Islet of Langerhans (tissue), 1 donor: Measurements from ENCODE around the gene PSIP1.
"Not testable (repeated sequence)": the region's sequence is repeated elsewhere in the genome, so short reads cannot be mapped to it uniquely, and the experiment has no call there.

Experiments
- FAIRE-seq: peaks from one replicate; lab custom pipeline; 2011; peaks lifted over from hg19 to GRCh38; lab: Jason Lieb, UNC

Gene PSIP1

DNA sequence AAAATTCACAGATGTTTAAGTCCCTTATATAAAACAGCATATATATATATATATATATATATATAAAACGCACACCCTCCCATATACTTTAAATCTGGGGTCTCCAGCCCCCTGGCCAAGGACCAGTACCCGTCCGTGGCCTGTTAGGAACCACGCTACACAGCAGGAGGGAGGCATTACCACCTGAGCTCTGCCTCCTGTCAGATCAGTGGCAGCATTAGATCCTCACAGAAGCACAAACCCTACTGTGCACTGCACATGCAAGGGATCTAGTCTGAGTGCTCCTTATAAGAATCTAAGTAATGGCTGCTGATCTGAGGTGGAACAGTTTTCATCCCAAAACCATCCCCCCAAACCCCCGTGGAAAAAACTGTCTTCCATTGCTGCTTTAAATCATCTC lies 9.0 kb downstream of the PSIP1 start:
- FAIRE-seq, result no peak

DNA sequence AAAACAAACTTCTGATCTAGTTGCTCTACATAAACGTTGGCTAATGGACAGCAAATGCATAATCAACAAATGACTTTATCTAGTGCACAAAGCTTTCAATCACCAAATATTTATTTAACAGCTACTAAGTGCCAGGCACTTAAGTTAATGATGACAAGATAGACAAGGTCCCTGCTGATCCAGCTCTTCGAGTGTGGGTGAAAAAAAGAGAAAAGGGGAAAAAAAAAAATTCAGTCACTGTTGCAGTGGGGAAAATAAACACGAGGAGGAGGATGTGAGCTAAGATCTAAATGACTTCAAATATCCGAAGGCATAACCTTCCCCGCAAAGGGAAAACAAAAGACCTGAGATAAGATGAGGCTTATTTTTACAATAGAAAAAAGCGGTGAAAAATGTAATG lies 9.6 kb downstream of the PSIP1 start:
- FAIRE-seq, result peak; percentile 97

GRCh38 chr9:15499139-15499538 lies 11.6 kb downstream of the PSIP1 start:
- no peak for FAIRE-seq

DNA sequence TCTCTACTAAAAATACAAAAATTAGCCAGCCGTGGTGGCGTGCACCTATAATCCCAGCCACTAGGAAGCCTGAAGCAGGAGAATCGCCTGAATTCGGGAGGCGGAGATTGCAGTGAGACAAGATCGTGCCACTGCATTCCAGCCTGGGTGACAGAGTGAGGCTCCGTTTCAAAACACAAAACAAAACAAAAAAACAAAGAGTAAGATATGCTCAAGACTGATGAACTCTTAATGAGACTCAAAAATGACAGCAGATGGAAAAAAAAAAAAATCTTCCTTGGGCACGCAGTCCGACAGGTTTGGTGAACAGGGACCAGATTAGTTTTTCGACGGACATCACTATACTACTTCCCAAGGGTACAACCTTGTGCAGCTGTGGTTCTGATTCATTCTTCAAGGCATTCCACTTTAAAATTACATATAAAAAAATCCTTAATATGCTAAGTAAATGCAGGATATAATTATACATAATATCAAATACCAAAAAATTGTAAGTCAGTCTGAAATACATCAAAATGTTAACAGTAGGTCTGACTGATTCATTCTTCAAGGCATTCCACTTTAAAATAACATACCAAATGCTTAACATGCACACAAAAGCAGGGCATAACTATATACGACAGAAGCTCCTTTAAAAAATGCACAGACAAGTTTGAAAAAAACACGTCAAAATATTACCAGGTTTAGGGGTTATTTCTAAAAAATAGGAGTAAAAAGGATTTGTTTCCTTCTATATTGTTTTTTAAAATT lies 12.3 kb downstream of the PSIP1 start:
- no peak for FAIRE-seq

DNA sequence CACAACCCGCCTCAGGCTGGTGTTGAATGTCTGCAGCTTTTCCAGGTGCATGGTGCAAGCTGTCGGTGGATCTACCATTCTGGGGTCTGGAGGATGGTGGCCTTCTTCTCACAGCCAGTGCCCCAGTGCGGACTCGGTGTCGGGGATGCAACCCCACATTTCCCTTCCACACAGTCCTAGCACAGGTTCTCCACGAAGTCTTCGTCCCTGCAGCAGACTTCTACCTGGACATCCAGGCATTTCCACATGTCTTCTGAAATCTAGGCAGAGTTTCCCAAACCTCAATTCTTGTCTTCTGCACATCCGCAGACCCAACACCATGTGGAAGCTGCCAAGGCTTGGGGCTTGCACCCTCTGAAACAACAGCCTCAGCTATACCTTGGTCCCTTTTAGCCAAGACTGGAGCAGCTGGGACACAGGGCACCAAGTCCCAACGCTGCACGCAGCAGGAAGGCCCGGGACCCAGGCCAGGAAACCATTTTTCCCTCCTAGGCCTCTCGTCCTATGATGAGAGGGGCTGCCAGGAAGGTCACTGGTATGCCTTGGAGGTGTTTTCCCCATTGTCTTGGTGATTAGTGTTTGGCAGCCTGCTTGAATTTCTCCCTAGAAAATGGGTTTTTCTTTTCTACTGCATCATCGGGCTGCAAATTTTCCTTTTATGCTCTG lies 18.2 kb downstream of the PSIP1 start:
- no peak for FAIRE-seq

GRCh38 chr9:15491950-15492349 lies 18.8 kb downstream of the PSIP1 start:
- no peak for FAIRE-seq

- FAIRE-seq, result peak; percentile 43
Measured at GRCh38 chr9:15485836-15486666, 24.7 kb downstream of the PSIP1 start.

GRCh38 chr9:15484802-15485201 lies 26.0 kb downstream of the PSIP1 start:
- FAIRE-seq, result no peak

DNA sequence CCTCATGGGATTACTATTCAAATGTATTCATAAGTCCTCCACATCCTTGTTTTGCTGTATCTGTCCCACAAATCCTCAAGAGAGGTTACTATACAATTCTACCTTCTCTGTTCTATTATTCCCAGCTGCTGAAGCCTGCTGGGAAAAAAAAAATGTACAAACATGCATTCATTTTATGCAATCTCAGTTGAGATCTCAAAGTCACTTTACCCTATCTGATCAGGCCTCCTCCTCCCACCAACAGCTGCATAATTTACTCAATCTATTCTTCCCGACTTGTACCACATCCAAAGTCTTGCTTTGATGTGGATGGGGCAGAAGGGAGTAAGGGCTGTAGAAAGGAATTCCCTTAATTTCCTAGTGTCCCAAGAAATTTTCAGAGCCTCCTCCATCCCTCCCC lies 28.6 kb downstream of the PSIP1 start:
- no peak for FAIRE-seq

DNA sequence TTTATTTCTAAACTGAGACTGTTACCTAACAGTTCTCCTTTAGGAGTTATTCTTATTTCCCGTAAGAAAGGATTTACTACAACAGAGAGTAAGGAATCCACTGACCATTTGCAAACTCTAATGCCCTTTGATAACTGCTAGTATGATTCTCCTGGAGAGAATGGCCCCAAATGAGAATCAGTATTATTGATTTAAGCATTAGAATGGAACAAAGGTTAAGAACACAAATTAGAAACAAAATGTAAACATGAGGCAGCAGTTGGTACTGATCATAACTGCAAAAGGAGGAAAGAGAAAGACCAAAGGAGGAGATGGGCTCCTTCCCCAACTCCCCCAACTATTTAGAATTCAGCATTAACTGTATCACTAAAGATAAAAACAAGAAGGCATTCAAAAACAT lies 30.7 kb downstream of the PSIP1 start:
- peak; percentile 30 for FAIRE-seq

DNA sequence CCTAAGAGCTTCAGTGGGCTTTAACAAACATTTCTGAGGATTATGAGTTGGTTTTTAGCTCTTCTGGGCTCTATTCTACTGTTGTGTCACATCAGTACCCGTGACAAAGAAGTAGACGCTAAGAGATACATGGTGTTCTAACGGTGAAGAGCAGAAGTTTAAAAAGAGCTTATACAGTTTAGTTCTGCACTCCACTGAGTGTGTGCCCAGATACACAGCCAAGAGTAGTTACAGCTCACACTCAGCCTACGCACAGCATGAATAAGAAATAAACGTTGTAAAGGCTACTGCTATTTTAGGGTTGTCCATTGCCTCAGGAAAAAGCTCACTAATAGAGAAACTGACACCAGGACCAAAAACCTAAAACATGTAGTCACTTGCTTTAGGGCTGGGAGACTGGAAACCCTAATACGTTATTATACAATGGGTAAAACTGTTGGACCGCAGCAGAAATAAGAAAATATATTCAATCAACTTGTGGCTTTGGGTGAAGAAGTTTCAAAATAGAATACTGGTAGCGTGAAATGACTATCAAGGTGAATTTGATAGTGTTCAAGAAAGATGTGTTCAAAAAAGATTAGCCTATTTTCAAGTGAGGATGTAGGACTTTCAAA lies 34.7 kb downstream of the PSIP1 start:
- FAIRE-seq, result no peak

DNA sequence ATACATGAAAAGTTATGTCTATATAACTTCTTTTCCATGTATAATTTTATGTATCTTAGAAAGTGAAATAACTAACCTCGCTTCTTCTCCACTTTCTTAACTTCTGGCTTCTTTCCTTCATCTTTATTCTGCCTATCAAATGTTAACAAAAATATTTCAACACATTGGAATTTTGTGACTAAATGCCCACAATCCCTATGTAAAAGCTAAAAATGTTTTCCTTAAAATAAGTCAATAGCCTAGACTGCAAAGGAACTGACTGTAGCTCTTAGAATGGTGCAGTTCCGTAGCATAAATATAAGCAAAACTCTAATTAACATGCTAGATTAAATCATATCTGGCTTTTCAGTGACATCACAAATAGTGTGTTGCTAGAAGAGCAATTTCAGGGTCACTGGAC lies 40.9 kb downstream of the PSIP1 start:
- no peak for FAIRE-seq

DNA sequence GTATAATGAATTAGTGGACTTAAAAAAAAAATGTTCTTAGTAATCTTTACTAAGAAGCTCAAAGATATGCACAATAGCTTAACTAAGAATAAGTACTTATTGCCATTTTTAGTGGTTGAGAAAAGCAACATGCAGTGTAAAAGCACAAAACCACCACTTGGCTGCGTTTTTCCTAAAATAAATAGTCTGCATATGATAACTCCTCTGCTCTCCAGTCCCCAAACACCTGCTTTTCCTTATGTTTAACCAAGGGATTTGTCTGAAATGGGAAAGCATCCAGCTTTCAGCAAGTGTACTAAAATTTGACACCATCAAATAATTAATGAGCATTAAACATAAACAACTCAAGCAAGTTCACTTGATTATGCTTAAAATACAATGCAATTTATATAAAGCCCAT lies 41.4 kb downstream of the PSIP1 start:
- no peak for FAIRE-seq

DNA sequence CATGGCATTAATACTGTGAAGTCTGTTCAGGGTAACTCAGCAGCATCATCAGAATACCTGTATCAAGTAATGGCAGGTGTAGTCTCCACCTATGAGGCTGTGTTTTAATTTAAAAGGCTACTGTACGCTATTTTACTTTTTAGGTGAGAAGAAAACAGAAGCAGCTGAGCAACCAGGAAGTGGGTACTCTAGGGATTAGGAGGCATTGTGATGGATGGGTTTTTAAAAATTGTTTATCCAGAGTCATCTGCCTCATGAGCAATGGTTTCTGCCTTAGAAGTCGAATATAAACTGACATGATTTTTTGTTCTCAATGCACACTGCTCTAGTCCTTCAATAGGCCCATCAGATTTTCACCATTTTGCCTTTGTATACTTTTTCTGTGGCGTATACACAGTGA lies 42.6 kb downstream of the PSIP1 start:
- FAIRE-seq, result peak; percentile 66

- FAIRE-seq, result no peak
Measured at GRCh38 chr9:15461601-15462000, 49.2 kb downstream of the PSIP1 start.

- FAIRE-seq, result no peak
Measured at GRCh38 chr9:15461056-15461455, 49.7 kb downstream of the PSIP1 start.

GRCh38 chr9:15453956-15454355 lies 56.8 kb downstream of the PSIP1 start:
- no peak for FAIRE-seq

GRCh38 chr9:15444141-15444540 lies 66.6 kb downstream of the PSIP1 start:
- FAIRE-seq, result no peak

DNA sequence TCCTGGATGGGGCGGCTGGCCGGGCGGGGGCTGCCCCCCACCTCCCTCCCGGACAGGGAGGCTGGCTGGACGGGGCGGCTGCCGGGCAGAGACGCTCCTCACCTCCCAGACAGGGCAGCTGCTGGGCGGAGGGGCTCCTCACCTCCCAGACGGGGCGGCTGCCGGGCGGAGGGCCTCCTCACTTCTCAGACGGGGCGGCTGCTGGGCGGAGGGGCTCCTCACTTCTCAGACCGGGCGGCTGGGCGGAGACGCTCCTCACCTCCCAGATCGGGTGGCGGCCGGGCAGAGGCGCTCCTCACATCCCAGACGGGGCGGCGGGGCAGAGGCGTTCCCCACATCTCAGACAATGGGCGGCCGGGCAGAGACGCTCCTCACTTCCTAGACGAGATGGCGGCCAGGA lies 68.5 kb downstream of the PSIP1 start:
- FAIRE-seq, result not testable (repeated sequence)

GRCh38 chr9:15441841-15442240 lies 68.9 kb downstream of the PSIP1 start:
- FAIRE-seq, result not testable (repeated sequence)

DNA sequence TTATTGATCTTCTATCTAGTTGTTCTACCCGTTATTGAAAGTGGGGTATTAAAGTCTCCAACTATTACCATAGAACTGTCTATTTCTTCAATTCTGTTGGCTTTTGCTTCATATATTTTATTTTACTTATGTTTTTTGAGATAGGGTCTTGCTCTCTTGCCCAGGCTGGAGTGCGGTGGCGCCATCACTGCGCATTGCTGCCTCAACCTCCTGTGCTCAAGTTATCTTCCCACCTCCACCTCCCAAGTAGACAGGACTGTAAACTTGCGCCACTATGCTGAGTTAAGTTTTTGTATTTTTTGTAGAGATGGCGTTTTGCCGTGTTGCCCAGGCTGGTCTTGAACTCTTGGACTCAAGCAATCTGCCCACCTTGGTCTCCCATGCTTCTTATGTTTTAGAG lies 71.9 kb downstream of the PSIP1 start:
- FAIRE-seq, result no peak

- FAIRE-seq, result no peak
Measured at GRCh38 chr9:15433661-15434060, 77.1 kb downstream of the PSIP1 start.

DNA sequence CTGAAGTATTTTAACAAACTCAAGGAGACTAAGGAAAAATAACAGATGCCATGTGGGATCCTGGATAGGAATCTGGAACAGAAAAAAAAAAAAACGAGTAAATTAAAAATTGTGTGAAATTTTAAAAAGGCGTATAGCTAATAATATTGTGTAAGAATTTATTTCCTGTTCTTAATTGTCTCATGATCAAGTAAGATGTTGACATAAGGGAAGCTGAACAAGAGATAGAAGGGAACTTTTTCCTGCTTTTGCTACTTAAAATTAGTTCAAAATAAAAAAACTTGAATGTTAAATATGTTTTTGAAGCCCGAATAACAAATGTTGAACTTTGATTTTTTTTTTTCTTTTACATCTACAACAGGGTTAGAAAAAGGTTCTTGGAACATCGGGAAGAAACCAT lies 77.6 kb downstream of the PSIP1 start:
- FAIRE-seq, result no peak
